ENCODE measurements around the gene TEX30.

TEX30 gene

DNA sequence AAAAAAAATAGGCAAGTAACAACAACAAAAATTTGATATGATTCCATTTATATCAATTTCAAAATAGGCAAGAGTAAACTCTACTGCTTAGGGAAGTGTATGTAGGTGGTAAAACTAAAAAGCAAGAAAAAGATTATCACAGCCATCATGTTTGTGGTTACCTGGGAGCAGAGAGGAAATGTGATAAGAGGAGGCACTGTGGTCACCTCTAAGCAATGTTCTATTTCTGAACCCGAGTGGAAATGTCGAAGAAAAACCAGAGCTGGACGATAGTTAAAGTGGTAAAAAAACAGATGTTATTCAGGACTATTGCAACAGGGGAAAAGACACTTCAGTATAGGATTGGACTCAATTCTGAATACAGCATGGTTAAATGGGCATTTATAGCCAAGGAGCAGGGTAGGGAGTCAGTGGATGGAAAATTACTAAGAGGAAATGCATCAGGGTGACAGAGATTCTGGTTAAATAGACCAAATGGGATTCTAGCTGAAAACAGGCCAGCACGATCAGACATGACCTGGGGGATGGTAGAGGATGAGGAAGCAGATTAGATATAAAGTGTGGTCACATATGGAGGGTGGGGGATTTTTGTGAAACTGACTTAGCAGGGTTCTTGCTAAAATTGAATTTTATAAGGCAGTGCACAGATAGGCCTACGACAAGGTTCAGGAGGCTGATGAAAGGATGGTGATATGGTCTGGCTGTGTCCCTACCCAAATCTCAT is 6.0 kb upstream of the TEX30 start:
- DNase-seq: no peak

DNA sequence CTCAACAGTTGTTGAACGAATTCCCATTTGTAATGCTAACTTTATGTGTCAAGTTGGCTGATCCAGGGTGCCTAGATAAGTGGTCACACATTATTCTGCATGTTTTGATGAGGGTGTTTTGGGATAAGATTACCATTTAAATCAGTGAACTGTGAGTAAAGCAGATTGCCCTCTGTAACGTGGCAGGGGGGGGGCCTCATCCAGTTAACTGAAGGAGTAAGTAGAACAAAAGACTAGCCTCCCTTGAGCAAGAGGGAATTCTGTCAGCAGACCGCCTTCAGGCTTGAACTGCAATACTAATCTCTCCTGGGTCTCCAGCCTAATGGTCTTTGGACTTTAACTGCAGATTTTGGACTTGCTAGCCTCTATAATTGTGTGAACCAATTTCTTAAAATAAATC is 4.2 kb upstream of the TEX30 start:
- DNase-seq: no peak

DNA sequence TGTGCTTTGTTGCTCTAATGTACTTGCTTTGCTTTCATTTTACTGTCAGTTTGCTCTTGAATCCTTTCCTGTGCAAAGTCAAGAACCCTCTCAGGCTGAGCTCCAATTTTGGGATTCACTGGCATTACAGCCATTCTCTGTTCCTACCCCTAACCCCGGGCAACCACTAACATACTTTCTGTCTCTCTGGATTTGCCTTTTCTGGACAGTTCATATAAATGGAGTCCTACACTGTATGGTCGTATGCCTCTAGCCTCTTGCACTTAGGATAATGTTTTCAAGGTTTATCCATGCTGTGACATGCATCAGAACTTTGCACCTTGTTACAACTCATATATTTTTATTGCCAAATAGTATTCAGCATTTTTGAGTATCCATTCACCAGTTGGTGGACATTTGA is 2.7 kb upstream of the TEX30 start:
- no peak for DNase-seq

DNA sequence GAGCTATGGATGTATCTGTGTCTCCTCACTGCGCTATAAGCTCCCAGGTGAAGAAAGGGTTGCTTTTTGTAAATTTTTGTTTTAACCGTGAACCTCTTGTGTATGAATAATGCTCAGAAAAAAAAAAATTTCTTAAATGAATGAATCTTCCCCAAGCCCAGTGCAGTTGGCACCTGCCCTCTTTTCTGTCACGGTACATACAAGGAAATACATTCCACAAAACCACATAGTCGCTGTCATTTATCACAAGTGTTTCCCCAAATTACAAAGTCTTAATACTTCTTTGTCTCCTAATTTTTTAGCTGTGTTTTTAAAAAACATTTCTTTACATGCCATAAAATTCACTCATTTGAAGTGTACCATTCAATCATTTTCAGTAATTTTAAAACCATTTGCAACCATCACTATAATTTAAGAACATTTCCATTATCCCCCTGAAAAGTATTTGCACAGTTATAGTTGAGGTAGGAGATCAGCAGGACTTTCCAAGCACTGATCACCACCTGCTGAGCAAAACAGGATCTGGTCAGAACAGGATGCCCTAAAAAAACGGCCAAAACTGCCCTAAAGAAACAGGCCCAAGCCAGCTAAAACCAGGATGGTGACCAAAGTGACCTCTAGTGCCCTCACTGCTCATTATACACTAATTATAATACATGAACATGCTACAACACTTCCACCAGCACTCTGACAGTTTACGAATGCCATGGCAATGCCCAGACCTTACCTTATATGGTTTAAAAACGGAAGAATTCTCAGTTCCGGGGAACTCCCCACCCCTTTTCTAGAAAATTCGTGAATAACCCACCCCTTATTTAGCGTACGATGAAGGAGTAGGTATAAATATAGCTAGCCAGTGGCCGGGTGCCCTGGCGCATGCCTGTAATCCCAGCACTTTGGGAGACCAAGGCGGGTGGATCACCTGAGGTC is 1.3 kb upstream of the TEX30 start:
- no peak for DNase-seq

DNA sequence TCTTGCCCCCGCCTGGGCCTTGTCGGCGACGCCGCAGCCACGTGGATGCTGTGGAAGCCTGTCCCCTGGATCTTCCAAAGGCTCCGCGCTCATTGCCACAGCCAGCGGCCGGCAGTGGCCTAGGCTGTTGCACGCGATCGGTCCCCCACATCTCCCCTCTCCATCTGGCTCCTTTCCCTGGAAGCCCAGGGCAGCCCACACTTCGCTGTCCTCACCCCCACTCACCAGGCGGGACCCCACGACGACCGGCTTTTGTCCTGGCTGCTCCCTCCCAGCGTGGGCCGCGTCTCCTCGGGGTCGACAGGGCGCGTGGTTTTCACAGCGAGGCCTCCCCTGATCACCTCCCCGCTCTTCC is 605 bp upstream of the TEX30 start:
- no peak for DNase-seq

DNA sequence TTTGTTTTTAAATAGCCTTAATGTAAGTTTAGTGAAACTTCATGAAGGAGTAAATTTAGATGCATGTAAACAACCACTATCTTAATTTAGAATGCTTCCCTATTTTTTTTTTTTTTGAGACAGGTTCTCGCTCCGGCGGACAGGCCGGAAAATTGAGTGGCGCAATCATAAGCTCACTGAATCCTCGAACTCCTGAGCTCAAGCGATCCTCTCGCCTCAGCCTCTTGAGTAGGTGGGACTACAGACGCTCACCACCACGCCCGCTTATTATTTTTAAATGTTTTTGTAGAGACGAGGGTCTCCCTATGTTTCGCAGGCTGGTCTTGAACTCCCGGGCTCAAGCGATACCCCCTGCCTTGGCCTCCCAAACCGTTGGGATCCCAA is 1.6 kb downstream of the TEX30 start:
- DNase-seq: no peak

DNA sequence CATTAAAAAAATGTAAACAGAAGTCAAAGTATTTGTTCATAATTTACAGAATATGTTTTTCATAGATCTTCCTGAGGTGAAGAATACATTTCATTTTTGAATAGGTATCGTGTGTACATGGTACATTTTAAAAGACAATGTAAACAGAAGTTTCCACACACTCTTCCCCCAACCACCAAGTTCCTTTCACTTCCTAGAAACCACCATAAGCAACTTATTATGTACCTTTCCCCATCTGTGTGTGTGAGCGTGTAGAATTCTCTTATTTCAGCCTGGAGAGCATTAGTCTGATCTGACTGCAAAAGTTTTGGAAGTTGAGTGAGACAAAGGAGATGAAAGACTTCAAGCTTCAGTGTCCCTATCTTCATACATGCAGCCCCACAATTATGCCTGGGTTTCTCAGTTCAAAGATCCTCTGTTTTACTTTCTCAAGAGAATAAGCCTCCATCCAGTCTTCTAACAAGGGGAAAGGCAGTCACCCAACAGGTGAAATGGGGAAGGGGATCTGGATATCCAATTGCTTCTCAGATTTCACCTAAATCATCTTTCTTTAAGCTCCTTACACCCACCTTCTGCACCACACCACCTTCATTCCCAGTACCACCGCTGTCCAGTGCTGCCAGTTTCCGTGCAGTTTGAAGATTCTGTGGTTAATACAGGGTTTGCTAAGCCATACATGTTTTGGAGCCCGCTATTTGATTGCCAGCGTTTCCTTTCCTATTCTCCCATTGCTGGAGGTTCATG is 2.1 kb downstream of the TEX30 start:
- DNase-seq: no peak

DNA sequence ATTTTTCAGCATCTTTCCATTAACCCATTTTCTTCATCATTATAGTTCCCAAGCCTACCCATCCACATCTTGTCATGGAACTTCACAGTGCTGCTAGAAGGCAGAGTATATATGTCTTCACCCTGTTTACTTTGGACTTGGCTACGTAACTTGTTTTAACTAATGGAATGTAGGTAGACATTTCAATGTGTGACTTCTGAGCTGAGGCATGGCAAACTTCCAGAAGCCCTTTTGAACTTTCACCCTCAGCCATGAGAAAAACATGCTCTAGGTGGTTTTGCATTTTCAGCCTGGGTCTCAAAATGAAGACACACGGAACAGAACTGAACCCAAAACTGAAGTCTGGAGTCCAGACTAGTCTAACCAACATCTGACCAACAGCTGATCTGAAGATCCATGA is 3.2 kb downstream of the TEX30 start:
- no peak for DNase-seq

DNA sequence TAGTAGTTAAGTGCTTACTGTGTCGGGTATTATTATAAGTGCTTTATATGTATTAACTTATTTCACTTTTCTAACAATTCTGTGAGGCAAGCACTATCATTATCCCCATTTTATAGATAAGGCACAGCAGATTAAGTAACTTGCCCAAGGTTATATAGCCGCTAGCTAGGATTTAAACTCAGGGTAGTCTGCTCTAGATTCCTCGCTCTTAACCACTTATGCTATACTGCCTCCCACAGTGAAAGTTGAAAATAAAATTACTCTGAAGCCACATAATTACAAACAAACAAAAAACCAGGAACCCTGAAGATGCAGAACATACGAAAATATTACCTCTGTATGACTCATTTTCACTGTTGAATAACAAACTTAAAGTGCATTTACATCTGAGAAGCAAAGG is 3.9 kb downstream of the TEX30 start:
- no peak for DNase-seq

DNA sequence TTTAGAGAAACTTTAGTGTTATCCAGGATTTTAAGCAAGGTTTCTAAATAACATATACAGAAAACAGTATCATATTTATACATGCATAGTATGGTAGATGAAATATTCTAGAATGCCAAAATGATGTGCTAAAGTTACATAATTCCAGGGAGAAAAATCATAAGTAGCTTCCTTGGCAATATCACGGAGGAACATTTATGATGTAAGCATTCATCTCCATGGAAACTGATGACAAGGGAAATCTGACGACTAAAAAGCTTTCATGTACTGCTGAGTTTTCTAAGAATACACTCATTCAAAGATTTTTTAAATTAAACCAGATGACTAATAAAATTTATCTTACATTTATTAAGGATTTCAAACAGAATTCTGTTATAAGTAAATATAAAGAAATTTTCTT is 4.7 kb downstream of the TEX30 start:
- no peak for DNase-seq

DNA sequence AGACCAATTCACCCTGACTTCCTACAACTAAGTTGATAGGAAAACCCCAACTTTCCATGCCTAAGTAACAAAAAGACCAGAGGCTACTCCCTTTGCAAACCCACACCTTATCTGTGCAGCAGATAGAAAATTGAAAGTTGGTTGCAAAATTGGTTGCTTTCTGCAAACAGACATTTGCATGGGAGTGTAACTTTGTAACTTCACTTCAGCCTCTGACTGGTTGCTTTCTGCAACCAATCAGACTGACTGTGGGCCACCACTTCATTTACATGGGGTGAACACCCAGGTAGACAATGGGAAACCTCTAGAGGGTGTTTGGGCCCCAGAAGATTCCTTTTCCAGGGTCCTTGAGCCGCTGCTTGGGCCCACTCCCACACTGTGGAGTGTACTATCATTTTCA is 9.8 kb downstream of the TEX30 start:
- DNase-seq: no peak

DNA sequence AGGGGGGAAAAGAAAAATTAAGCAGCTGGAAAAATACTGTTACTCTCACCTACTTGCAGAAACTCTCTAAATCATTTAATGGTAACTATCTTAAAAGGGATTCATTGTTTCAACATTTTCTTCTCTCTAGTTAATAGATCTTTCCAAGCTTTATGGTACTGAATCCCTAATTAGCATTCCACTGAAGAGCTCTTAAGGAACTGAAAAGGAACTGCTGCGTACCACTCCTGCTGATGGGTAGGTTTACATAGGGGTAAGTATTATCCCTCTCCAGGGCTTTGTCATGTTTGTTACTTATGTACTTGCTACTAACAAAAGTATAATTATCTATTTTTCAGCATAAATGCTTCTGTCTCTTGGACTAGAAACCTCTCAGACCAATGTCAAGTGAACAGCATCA is 12.5 kb downstream of the TEX30 start:
- no peak for DNase-seq

DNA sequence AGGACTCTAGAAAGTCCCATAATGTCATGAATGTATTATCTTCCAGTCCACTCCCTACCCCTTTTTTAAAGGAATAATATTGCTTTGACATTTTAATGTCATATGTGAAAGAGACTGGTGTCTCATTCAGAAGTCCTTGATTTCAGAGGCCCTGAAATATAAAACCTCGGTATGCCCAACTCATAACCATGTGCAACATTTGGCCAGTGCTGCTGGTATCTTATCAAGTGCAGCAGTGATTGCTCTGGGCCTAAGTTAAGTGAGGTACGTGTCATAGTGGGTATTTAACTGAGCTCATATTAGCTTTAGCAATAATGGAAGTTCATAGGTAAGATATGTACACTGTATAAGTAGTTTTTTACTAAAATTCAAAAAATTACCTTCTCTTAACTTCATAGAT is 14.7 kb downstream of the TEX30 start:
- DNase-seq: no peak

DNA sequence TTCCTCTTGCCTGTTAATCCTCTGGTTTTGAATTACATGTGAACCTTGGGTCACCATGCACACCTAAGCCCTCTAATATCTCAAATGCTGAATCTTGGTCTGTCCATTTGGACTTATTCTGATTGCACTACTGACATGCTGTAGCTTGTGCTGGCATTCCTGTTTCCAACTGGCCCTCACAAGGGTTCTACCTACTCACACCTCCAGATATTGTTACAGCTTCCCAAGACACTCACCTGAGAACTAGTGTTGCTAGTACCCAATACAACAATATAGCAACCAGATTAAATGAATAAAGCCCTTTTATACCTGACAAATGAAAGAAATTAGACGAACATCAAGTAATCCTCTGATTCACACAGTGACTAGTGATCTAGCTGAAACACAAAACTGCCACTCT is 16.6 kb downstream of the TEX30 start:
- DNase-seq: no peak

DNA sequence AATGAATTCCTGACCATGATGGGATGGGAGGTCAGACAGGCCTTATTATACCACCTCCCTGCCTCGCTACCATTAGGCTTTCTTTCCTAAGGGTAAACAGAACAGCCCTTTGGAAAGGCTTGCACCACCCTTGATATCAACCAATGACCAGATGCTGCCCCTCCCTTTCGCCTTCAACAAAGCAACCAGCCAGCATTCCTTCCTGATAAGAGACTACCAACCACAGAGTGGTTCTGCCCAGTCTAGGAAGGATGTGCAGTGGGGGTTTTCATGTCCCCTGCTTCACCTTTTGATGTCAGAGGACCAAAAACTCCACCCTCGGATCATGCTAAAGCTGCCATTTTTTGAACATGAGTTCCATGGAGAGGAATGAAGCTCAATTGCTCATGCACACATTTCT is 21.7 kb downstream of the TEX30 start:
- DNase-seq: no peak

DNA sequence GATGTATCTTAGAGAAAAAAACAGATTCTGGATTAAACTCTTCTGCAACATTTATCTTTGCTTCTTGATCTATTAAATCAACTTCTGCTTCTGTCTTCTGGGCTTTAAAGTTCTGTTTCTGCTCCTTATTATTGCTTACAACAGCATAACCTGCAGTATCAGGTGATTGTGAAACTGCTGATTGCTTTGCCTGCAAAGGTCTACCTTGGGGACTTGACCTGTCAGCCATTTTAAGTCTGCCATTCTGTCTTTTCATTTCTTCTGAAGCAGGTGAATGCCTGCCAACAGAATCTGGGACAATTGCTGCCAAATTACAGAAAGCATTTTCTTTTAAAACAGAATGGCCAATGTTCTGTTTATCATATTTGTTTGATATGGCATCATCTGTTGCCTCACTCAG is 31.1 kb downstream of the TEX30 start:
- no peak for DNase-seq

DNA sequence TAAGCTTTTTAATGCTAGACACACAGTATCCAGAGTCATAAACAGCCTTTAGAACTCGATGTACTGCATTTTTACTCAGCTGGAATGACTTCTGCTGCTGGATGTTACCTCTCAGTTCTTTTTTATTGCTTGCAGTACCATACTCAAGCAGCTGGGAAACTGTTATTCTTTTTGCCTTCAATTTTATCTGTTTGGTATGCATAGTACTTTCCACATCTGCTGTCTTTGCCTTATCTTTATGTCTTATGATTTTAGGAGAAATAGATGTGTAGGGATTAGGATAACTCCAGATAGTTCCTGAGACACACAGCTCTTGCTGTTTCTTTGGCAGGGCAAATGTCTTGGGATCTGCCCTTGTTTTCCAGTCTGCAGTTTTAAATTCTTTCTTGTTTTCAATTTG is 31.5 kb downstream of the TEX30 start:
- DNase-seq: no peak

DNA sequence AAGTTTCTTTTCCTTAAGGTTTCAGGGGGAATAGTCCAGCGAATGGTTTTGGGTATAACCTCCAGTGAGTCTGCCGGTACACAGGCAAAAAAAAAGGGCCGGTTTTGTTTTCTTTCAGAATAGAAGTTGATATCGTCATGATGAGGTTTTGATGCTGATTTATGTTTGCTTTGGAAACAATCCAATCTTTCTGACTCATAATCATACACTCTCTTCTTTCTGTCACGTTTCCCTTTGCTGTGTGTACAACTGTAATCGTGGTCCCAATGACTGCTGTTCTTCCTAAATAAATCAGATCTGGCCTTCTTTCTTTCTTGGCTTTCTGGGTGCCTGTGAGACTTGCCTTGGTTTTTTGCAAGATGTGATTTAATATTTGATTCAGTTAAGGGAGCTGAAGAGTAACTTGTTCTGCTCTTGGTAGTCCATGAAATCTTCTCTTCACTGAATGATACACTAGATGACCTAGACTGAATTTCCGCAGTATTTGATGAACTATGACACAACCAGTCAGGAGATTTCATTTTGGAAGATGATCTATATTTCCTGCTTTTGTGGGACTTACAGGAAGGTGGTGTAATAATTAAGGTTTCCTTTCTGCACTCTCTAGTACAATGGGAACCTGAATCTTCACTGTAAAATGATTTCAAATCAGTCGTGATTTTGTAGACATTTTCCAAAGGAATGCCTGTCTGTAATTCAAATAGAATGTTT is 43.9 kb downstream of the TEX30 start:
- no peak for DNase-seq

DNA sequence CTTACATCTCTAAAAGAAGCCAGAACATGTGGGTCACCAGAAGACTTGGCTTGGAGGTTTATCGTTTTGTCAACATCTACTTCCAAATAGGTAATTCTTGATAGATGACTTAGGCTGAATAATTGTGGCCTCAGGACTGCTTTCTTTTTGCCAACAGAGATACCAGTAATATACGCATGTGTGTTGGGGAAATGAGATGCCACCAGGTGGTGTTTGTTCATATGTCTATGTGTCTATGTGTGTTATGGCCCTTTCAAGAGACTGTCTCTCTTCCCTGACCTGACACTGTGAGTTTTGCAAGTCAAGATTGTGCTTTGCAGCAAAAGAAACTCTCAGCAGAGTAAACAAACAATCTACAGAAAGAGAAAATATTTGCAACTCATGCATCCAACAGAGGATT is 47.2 kb downstream of the TEX30 start:
- peak in 1 of 2 experiments; percentile 29 for DNase-seq

DNA sequence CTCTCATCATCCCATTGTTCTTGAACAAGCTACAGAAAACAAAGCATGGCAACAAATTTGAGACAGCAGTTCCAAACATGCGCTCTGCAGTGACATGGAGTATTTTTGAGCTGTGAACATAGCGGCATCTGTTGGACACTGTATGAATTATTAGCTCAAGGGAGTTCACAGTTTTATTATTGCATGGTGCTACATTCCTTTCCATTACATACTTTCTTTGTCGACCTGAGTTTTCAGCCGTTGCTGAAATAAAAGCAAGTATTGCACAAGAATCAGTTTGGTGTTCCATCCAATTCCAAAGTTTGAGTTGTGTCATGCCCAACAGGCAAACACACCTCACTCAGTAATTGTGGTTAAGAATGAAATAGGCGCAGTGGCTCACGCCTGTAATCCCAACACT is 48.7 kb downstream of the TEX30 start:
- peak in 1 of 2 experiments; percentile 62 for DNase-seq

DNA sequence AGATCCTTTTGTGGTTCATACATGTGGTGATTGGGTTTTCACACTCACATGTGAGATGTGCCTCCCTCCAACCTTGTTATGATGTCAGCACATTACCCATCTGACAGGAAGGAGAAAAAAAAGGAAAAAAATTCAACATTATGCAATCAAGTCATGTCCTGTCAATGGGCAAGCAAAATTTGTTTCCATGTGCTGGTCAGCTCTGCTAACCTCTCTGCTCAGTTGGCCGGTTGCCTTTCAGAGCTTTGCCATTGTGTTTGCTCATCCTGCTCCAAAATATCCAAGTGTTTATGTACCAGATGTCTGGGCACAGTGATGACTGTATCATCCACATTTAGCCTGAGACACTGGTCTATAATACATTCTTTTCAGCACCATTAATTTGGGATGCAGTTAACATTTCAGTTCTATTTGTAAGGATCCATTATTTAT is 51.8 kb downstream of the TEX30 start:
- DNase-seq: peak in 1 of 2 experiments; percentile 31

DNA sequence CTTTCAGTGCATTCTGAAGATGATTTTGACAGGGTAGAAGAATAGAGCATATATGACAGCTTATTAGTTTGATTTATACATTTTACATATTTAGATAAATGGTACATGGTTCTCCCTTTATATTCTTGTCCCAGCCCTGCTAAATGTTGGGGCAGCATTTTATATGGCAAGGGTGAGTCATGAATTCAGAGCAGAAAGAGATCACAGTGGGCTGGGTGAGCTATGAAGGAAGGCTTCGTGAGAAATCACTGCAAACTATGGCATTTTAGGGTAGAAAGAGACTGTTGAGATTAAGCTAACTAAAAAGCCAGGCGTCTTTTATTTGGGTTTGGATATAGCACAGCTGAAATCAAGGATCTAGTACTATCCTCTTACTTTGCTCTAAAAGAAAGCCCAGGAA is 54.8 kb downstream of the TEX30 start:
- no peak for DNase-seq

All from NCI-H446 (cell line).